IPS DF 6.9 (cell line): Measurements from ENCODE around the gene ZNF772.
"Not testable (repeated sequence)": the region's sequence is repeated elsewhere in the genome, so short reads cannot be mapped to it uniquely, and the experiment has no call there.

ENCODE experiments used
- DNase-seq: peaks from one replicate; pipeline ENCODE4 v3.0.0-alpha.2; 2013; ENCODE audit warnings: low read depth, low spot score
- H3K27ac ChIP-seq: one replicate; pipeline ENCODE4 v1.5.1; 2013; ENCODE audit warnings: low read length, control low read depth
- H3K27me3 ChIP-seq: 2 replicates; pipeline ENCODE4 v1.6.1; 2013; ENCODE audit warnings: mild to moderate bottlenecking, low read length; ENCODE audit not compliant: control insufficient read depth, insufficient read depth
- H3K36me3 ChIP-seq: 2 replicates; pipeline ENCODE4 v1.6.1; 2013; ENCODE audit warnings: low read length; ENCODE audit not compliant: control insufficient read depth, insufficient read depth
- H3K4me1 ChIP-seq: 2 replicates; pipeline ENCODE4 v1.6.1; 2013; ENCODE audit warnings: low read length; ENCODE audit not compliant: control insufficient read depth, insufficient read depth
- H3K4me3 ChIP-seq: 2 replicates; pipeline ENCODE4 v1.5.1; 2013; ENCODE audit warnings: mild to moderate bottlenecking, low read length
- H3K9me3 ChIP-seq: 2 replicates; pipeline ENCODE4 v1.6.1; 2013; ENCODE audit warnings: low read length, inconsistent platforms; ENCODE audit not compliant: control insufficient read depth, insufficient read depth
- WGBS: extraction: QIAGEN DNeasy Blood & Tissue Kit; methylation state at CpG from one replicate; pipeline ENCODE4 v1.1.7; 2013; ENCODE audit warnings: mixed read lengths, missing lambda C conversion rate; ENCODE audit not compliant: insufficient read length, insufficient coverage; 5-methylcytosine and 5-hydroxymethylcytosine counted together

ZNF772 gene

DNA sequence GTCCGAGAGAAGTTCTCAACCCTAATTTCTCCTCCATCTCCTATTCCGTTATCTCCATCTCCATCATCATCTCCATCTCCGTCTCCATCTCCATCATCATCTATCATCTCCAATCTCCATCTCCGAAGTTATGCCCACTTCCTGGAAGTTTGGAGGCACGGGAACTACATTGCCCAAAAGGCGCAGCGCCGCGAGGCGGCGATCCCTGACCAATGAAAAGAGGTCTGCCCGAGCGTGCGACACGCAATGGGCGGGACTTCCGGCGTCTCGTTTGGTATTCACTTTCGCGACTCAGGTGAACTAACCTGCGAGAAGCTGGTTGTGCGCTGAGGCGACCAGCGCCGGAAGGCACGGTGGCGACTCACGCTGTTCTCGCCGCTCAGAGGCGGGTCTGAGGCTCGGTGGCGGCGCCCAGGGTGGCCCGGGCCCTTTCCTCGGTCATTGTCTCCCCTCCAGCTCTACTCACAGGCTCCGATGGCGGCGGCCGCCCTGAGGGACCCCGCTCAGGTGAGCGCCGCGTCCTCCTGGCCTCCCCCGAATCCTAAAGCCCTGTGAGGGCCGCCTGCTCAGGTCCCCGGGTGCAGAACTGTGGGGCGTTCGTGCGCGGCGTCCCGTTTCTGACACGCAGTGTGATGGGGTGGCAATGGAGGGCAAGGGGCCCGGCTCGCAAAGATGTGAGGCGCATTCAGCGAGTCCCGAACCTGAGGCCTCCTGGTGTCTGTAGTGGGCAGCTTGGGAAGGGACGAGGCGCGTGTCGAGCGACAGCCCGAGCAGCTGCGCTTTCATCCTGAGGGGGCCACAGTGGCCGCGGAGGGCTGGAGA is 10.3 kb upstream of the ZNF772 start, which contains the start of gene ZNF419:
Gene ZNF419 (plus strand): TSS at position 274 of the 822 bp plus-strand sequence. CDS start 201 bp downstream, at position 475.
- Histone ChIP-seq H3K4me3 (peak within 1 kb of the TSS; percentile 78), H3K36me3 (peaks cover 11% of the 10 kb centered on the region)
- H3K27me3 ChIP-seq, H3K9me3 ChIP-seq, H3K27ac ChIP-seq, H3K4me1 ChIP-seq: not testable (repeated sequence)
- peak; percentile 88 for DNase-seq
- WGBS: 100% methylated on average over 2 of the region's 69 CpGs

DNA sequence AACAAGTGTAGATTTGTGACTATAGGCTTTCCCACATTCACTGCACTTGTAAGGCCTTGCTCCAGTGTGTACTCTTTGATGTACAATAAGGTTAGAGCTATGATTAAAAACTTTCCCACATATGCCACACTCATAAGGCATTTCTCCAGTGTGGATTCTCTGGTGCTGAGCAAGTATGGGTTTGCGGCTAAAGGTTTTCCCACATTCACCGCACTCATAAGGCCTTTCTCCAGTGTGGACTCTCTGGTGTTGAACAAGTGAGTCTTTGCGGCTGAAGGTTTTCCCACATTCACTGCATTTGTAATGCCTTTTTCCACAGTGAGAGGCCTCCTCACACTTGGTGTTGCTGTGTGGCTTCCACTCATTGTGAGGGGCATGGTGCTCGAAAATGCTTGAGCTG is 3.7 kb downstream of the ZNF772 start:
- no peak for DNase-seq
- H3K36me3 ChIP-seq: peaks cover 27% of the 10 kb centered on the region
- H3K27ac ChIP-seq: no peak overlapping the region
- no peaks in the 10 kb centered on the region for H3K27me3 ChIP-seq
- H3K4me3 ChIP-seq: no peak overlapping the region
- peaks cover 20% of the 10 kb centered on the region for H3K9me3 ChIP-seq
- H3K4me1 ChIP-seq: no peaks in the 10 kb centered on the region
- WGBS: no CpG with 5 or more reads among the region's 4 CpGs

DNA sequence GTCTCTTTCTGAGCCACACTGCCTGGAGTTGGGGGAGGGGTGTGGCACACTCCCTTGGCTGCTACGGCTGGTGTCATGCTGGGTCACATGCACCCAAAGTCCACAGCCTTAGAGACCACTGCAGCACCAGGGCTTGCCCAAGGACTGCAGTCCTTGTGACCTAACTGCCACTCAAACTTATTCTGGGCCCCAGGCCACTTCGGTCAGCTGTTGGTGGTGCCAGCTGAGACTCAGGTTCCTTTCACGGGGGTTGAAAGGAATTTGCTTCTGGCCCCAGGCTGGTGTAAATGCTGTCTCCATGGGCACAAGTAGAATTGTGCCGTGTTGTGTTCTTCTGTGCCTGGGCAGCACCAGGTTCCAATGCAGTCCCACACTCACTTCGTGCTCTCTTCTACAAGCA is 10.9 kb downstream of the ZNF772 start:
- no peaks in the 10 kb centered on the region for H3K36me3 ChIP-seq
- H3K4me3 ChIP-seq: no peak overlapping the region
- no peaks in the 10 kb centered on the region for H3K27me3 ChIP-seq
- no peaks in the 10 kb centered on the region; the same call in none of the 2 replicates for H3K9me3 ChIP-seq
- no CpG with 5 or more reads among the region's 5 CpGs for WGBS
- DNase-seq: no peak
- no peaks in the 10 kb centered on the region for H3K4me1 ChIP-seq
- H3K27ac ChIP-seq: no peak overlapping the region

DNA sequence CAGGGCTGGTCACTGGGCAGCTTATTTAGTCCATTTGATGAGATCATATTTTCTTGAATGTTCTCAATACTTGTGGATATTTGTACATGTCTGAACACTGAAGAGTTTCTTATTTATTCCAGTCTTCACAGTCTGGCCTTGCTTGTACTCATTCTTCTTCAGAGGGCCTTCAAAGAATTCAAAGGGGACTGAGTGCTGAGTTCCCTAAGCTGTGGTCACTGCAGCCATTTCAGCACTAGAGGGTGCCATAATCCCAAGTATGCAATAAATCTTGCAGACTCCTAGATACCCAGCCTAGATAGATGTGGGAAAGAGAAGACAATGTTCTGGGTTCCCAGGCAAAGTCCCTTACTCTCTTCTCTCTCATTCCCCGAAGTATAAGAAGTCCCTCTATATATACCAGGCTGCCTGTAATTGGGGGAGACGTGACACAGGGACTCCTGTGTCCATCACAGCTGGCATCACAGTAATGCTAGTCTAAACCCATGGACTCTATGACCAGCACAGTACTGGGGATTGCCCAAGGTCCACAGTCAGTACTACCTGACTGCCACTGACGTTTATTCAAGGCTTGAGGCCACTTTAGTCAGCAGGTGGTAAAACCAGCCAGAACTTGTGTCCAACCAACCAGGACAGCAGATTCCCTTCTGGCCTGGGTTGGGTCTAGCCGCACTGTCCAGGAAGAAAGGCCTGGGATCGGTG is 11.5 kb downstream of the ZNF772 start:
- Histone ChIP-seq H3K27me3 (no peaks in the 10 kb centered on the region), H3K4me1 (no peaks in the 10 kb centered on the region), H3K4me3 (no peak overlapping the region), H3K27ac (no peak overlapping the region), H3K36me3 (no peaks in the 10 kb centered on the region), H3K9me3 (no peaks in the 10 kb centered on the region; the same call in none of the 2 replicates)
- DNase-seq: no peak
- WGBS: no CpG with 5 or more reads among the region's 5 CpGs

DNA sequence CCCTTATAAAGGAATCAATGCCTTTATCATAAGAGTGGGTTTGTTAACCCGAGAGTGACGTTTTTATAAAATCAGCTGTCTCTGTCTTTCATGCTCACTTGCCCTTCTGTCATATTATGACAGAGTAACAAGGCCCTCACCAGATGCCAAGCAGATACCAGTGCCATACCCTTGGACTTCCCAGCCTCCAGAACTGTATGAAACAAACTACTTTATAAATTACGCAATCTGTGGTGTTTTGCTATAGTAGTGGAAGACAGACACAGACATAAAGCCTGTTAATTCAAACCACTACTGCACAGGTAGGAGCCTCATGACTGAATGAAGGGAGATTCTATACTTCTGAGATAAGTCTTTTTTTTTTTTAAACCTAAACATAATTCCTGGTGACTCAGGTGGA is 25.1 kb downstream of the ZNF772 start:
- Histone ChIP-seq H3K9me3 (no peaks in the 10 kb centered on the region), H3K36me3 (no peaks in the 10 kb centered on the region), H3K27ac (no peak overlapping the region), H3K4me1 (no peaks in the 10 kb centered on the region), H3K4me3 (no peak overlapping the region), H3K27me3 (no peaks in the 10 kb centered on the region)
- no CpG with 5 or more reads among the region's 3 CpGs for WGBS
- no peak for DNase-seq

DNA sequence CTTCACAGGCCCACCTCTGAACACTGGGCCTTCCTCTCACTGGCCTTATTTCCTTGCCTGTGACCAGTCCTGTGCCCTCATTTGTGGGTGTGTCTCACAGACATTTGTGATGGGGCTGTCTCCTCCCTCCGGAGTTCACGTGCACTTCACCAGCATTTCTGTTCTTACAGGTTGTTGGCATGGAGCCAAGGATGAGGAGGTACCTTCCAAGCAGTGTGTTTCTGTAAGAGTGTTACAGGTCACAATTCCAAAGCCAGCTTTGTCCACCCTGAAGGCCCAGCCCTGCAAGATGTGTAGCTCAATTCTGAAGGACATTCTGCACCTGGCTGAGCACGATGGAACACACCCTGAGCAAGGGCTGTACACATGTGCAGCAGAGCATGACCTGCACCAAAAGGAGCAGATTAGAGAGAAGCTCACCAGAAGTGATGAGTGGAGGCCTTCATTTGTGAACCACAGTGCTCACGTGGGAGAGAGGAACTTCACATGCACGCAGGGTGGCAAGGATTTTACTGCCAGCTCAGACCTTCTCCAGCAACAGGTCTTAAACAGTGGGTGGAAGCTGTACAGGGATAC is 34.2 kb downstream of the ZNF772 start:
- Histone ChIP-seq H3K4me3 (no peak overlapping the region), H3K27ac (no peak overlapping the region), H3K9me3 (no peaks in the 10 kb centered on the region), H3K4me1 (no peaks in the 10 kb centered on the region), H3K27me3 (no peaks in the 10 kb centered on the region), H3K36me3 (peaks cover 7% of the 10 kb centered on the region; the same call in 1 of the 2 replicates)
- DNase-seq: no peak
- whole genome bisulfite sequencing: no CpG with 5 or more reads among the region's 5 CpGs

DNA sequence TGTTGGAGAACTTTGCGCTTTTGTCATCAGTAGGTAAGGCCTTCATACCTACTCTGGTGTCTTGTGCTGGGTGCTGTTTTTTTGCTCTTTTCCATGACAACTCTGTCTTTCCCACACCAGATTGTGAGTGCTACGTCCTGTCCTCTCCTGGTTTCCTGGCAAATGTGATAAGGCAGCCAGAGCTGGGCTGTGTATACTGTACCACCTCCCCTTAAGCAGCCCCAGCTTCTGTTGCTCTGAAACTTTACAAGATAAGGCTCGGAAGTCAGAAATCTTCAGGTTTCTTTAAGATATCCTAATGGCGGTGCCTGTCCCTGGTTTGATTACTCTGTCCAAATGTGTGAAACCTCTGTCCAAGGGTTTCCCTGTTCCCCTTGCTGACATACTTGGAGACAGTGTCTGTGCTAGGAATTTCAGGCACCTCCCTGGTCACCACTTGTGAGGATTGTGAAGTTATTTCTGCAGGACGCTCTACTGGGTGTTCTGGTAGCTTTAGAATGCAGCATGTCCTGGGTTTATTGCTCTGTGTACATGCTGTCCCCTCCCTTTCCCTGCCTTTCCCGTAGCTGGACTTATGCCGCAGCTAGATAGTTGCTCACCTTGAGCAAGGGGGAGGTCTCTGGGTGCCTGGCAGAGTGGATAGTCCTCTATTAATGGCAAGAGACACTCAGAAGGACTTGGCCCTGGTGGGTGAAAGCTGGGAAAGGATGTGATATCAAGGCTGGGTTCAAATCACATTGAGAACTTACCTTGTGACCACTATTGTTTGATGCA is 35.2 kb downstream of the ZNF772 start:
- Histone ChIP-seq H3K9me3 (no peaks in the 10 kb centered on the region), H3K4me3 (no peak overlapping the region), H3K36me3 (peaks cover 7% of the 10 kb centered on the region; the same call in 1 of the 2 replicates), H3K27ac (no peak overlapping the region), H3K4me1 (no peaks in the 10 kb centered on the region), H3K27me3 (no peaks in the 10 kb centered on the region)
- DNase-seq: no peak
- WGBS: no CpG with 5 or more reads among the region's 7 CpGs

DNA sequence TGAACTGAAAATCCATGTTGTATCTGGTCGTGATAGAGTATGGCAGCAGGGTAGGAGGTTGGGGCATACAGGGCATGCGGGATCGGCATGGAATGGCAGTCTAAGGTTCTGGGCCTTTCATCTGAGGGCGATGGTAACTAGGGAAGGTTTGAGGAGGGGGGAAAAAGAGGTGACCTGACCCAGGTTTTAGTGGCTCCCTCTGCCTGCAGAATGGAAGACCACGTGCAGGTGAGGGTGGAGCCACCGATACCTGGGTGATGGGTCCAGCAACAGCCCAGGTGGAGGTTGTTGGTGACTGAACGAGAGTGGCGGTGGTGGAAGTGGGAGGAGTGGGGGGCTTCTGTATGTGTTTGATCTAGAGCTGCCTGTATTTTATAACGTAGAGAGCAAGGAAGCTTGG is 38.4 kb downstream of the ZNF772 start:
- no peak for DNase-seq
- no peaks in the 10 kb centered on the region for H3K27me3 ChIP-seq
- H3K4me3 ChIP-seq: no peak overlapping the region
- H3K27ac ChIP-seq: no peak overlapping the region
- no CpG with 5 or more reads among the region's 9 CpGs for WGBS
- H3K4me1 ChIP-seq: no peaks in the 10 kb centered on the region; the same call in 1 of the 2 replicates
- H3K36me3 ChIP-seq: peaks cover 4% of the 10 kb centered on the region; the same call in 1 of the 2 replicates
- H3K9me3 ChIP-seq: no peaks in the 10 kb centered on the region

DNA sequence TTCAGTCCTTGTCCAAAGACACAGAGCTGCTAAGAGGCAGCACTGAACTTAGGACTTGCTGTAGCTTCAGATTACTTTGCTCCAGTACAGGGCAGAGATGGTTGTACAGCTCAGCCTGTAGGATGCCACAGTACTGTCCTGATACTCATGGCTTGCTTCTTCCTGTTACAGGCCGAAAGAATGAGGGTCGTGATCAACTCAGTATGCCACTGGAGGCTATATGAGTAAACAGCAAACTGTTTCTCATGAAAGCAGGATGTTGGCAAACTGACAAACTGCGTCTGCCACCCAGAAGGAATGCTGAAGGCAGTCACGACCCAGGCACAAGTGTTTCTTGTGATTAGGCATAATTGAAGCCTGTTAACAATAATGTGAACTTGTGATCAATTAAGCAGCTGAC is 39.4 kb downstream of the ZNF772 start:
- H3K9me3 ChIP-seq: no peaks in the 10 kb centered on the region
- WGBS: no CpG with 5 or more reads among the region's 4 CpGs
- H3K36me3 ChIP-seq: no peaks in the 10 kb centered on the region; the same call in 1 of the 2 replicates
- H3K4me1 ChIP-seq: no peaks in the 10 kb centered on the region; the same call in 1 of the 2 replicates
- H3K4me3 ChIP-seq: no peak overlapping the region
- H3K27ac ChIP-seq: no peak overlapping the region
- H3K27me3 ChIP-seq: no peaks in the 10 kb centered on the region
- DNase-seq: no peak

DNA sequence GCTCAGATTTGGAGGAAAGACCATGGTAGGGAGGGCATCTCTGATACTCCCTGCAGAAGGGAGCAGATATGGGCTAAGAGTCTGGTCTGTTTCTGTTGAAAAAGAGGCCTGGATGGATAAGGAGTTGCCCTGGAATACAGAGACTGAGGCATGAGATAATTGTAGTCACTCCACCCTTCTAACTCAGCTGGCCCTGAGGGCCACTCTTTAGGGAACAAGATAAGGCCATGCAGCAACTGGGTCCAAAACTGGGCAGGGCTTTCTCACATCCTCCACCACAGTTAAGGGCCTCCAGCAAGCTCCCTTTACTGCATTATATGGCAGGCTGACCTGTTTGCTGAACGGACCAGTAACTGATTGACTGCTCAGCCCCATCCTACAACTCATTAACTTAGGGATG is 40.9 kb downstream of the ZNF772 start:
- peak overlapping the region; percentile 83; the same call in 1 of the 2 replicates for H3K4me3 ChIP-seq
- H3K4me1 ChIP-seq: no peaks in the 10 kb centered on the region; the same call in 1 of the 2 replicates
- no peak for DNase-seq
- no peaks in the 10 kb centered on the region for H3K9me3 ChIP-seq
- no peaks in the 10 kb centered on the region for H3K27me3 ChIP-seq
- no CpG with 5 or more reads among the region's 1 CpG for WGBS
- no peak overlapping the region for H3K27ac ChIP-seq
- H3K36me3 ChIP-seq: no peaks in the 10 kb centered on the region; the same call in 1 of the 2 replicates
